ENCODE data around the gene CEP135. TPM values are rescaled to one million over a fixed set of nuclear protein-coding genes. Genes with fewer than 3 reads are reported as not detected.

CEP135 gene
- polyA plus RNA-seq, 1 donor from 2014 or later = 5.2 TPM

GRCh38 chr4:55921093-55921492 lies 27.7 kb upstream of the CEP135 start:
- H3K27ac ChIP-seq (ENCODE audit: low read length) = no peak overlapping the region
- H3K4me2 ChIP-seq (ENCODE audit: low read length) = no peak overlapping the region
- no peaks in the 10 kb centered on the region for H3K9me3 ChIP-seq (ENCODE audit: low read length)
- H2AFZ ChIP-seq (ENCODE audit: low read depth, low read length) = no peak overlapping the region
- no peaks in the 10 kb centered on the region for H3K36me3 ChIP-seq (ENCODE audit: insufficient read depth, low read length)
- H4K20me1 ChIP-seq (ENCODE audit: insufficient read depth) = no peaks in the 10 kb centered on the region
- no peaks in the 10 kb centered on the region for H3K27me3 ChIP-seq (ENCODE audit: insufficient read depth, low read depth, low read length)
- no peaks in the 10 kb centered on the region for H3K9me2 ChIP-seq (ENCODE audit: insufficient read depth, low read length)
- no peak overlapping the region for H3K9ac ChIP-seq (ENCODE audit: low read length)
- TF ChIP-seq, protein P1, sequence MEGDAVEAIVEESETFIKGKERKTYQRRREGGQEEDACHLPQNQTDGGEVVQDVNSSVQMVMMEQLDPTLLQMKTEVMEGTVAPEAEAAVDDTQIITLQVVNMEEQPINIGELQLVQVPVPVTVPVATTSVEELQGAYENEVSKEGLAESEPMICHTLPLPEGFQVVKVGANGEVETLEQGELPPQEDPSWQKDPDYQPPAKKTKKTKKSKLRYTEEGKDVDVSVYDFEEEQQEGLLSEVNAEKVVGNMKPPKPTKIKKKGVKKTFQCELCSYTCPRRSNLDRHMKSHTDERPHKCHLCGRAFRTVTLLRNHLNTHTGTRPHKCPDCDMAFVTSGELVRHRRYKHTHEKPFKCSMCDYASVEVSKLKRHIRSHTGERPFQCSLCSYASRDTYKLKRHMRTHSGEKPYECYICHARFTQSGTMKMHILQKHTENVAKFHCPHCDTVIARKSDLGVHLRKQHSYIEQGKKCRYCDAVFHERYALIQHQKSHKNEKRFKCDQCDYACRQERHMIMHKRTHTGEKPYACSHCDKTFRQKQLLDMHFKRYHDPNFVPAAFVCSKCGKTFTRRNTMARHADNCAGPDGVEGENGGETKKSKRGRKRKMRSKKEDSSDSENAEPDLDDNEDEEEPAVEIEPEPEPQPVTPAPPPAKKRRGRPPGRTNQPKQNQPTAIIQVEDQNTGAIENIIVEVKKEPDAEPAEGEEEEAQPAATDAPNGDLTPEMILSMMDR (IDR thresholded peaks at IDR 0.05; ENCODE audit: poor library complexity, severe bottlenecking) = no peak
- no peak for TF ChIP-seq POLR2AphosphoS5 (IDR thresholded peaks at IDR 0.05)
- no peak for TF ChIP-seq EP300 (conservative IDR thresholded peaks at IDR 0.05; ENCODE audit: poor library complexity, severe bottlenecking)
- no peak for TF ChIP-seq TAF1 (IDR thresholded peaks at IDR 0.05; ENCODE audit: low read depth)
- no peak for TF ChIP-seq RAD21 (conservative IDR thresholded peaks at IDR 0.05)
- TF ChIP-seq MXI1 (conservative IDR thresholded peaks at IDR 0.05; ENCODE audit: poor library complexity, severe bottlenecking) = no peak
- TF ChIP-seq SMC3 (conservative IDR thresholded peaks at IDR 0.05; ENCODE audit: poor library complexity) = no peak
- no peak for TF ChIP-seq EZH2 (IDR thresholded peaks at IDR 0.05; ENCODE audit: borderline replicate concordance, insufficient read depth, low read length, poor library complexity, severe bottlenecking)
- TF ChIP-seq, protein P2, sequence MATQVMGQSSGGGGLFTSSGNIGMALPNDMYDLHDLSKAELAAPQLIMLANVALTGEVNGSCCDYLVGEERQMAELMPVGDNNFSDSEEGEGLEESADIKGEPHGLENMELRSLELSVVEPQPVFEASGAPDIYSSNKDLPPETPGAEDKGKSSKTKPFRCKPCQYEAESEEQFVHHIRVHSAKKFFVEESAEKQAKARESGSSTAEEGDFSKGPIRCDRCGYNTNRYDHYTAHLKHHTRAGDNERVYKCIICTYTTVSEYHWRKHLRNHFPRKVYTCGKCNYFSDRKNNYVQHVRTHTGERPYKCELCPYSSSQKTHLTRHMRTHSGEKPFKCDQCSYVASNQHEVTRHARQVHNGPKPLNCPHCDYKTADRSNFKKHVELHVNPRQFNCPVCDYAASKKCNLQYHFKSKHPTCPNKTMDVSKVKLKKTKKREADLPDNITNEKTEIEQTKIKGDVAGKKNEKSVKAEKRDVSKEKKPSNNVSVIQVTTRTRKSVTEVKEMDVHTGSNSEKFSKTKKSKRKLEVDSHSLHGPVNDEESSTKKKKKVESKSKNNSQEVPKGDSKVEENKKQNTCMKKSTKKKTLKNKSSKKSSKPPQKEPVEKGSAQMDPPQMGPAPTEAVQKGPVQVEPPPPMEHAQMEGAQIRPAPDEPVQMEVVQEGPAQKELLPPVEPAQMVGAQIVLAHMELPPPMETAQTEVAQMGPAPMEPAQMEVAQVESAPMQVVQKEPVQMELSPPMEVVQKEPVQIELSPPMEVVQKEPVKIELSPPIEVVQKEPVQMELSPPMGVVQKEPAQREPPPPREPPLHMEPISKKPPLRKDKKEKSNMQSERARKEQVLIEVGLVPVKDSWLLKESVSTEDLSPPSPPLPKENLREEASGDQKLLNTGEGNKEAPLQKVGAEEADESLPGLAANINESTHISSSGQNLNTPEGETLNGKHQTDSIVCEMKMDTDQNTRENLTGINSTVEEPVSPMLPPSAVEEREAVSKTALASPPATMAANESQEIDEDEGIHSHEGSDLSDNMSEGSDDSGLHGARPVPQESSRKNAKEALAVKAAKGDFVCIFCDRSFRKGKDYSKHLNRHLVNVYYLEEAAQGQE (IDR thresholded peaks at IDR 0.05; ENCODE audit: borderline replicate concordance) = no peak
- no peaks in the 10 kb centered on the region for H3K79me2 ChIP-seq (replicated peaks; ENCODE audit: insufficient read depth, low read length)
- no peak overlapping the region for H3K4me3 ChIP-seq (ENCODE audit: low read length)
- no peaks in the 10 kb centered on the region for H3F3A ChIP-seq (ENCODE audit: insufficient read depth, low read length, poor library complexity, severe bottlenecking)

DNA sequence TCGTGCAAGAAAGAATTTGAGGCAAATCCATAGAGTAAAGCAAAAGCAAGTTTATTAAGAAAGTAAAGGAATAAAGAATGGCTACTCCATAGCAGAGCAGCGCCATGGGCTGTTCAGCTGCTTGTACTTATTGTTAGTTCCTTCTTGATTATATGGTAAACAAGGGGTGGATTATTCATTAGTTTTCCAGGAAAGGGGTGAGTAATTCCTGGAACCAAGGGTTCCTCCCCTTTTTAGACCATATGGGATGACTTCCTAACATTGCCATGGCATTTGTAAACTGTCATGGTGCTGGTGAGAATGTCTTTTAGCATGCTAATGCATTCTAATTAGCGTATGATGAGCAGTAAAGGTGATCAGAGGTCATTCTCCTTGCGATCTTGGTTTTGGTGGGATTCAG lies 23.5 kb upstream of the CEP135 start:
- no peak overlapping the region for H2AFZ ChIP-seq (ENCODE audit: low read depth, low read length)
- TF ChIP-seq MXI1 (conservative IDR thresholded peaks at IDR 0.05; ENCODE audit: poor library complexity, severe bottlenecking) = no peak
- TF ChIP-seq, protein P1 (IDR thresholded peaks at IDR 0.05; ENCODE audit: poor library complexity, severe bottlenecking) = no peak
- no peak for TF ChIP-seq POLR2AphosphoS5 (IDR thresholded peaks at IDR 0.05)
- TF ChIP-seq RAD21 (conservative IDR thresholded peaks at IDR 0.05) = no peak
- no peak for TF ChIP-seq TAF1 (IDR thresholded peaks at IDR 0.05; ENCODE audit: low read depth)
- no peak for TF ChIP-seq EP300 (conservative IDR thresholded peaks at IDR 0.05; ENCODE audit: poor library complexity, severe bottlenecking)
- no peak for TF ChIP-seq SMC3 (conservative IDR thresholded peaks at IDR 0.05; ENCODE audit: poor library complexity)

More for the DNA sequence above, 23.5 kb upstream of the CEP135 start:
- H3K4me2 ChIP-seq (ENCODE audit: low read length) = no peak overlapping the region
- H3K36me3 ChIP-seq (ENCODE audit: insufficient read depth, low read length) = no peaks in the 10 kb centered on the region
- H3K9me3 ChIP-seq (ENCODE audit: low read length) = no peaks in the 10 kb centered on the region
- H3K27me3 ChIP-seq (ENCODE audit: insufficient read depth, low read depth, low read length) = no peaks in the 10 kb centered on the region
- H3K79me2 ChIP-seq (replicated peaks; ENCODE audit: insufficient read depth, low read length) = no peaks in the 10 kb centered on the region
- no peaks in the 10 kb centered on the region for H4K20me1 ChIP-seq (ENCODE audit: insufficient read depth)
- H3K9me2 ChIP-seq (ENCODE audit: insufficient read depth, low read length) = no peaks in the 10 kb centered on the region
- H3F3A ChIP-seq (ENCODE audit: insufficient read depth, low read length, poor library complexity, severe bottlenecking) = no peaks in the 10 kb centered on the region
- H3K4me3 ChIP-seq (ENCODE audit: low read length) = no peak overlapping the region
- no peak overlapping the region for H3K27ac ChIP-seq (ENCODE audit: low read length)
- H3K9ac ChIP-seq (ENCODE audit: low read length) = no peak overlapping the region
